ENCODE results near the gene SLC35D3.
"Not testable (repeated sequence)": the region's sequence is repeated elsewhere in the genome, so short reads cannot be mapped to it uniquely, and the experiment has no call there.

The SLC35D3 gene

DNA sequence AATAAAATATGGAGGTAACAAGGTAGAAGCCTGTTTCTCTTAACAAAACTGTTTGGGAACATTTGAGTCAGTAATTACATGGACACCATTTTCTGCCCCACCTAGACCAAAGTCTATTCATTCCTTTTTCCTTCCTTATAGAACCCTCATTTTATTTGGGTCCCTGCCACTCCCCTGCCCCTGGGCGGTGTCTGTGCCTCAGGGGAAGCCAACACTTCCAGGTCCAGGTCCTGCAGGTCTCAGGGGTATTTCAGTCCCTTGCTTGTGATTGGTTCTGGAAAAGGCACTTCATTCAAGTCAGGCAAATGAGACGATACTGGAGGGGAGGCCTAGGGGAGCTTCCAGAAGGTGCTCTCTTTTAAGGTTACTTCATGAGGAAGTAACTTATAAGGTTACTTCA is 42.3 kb downstream of the SLC35D3 start:
- DNase-seq (ENCODE audit: low read depth in 2 of 2): no peak

DNA sequence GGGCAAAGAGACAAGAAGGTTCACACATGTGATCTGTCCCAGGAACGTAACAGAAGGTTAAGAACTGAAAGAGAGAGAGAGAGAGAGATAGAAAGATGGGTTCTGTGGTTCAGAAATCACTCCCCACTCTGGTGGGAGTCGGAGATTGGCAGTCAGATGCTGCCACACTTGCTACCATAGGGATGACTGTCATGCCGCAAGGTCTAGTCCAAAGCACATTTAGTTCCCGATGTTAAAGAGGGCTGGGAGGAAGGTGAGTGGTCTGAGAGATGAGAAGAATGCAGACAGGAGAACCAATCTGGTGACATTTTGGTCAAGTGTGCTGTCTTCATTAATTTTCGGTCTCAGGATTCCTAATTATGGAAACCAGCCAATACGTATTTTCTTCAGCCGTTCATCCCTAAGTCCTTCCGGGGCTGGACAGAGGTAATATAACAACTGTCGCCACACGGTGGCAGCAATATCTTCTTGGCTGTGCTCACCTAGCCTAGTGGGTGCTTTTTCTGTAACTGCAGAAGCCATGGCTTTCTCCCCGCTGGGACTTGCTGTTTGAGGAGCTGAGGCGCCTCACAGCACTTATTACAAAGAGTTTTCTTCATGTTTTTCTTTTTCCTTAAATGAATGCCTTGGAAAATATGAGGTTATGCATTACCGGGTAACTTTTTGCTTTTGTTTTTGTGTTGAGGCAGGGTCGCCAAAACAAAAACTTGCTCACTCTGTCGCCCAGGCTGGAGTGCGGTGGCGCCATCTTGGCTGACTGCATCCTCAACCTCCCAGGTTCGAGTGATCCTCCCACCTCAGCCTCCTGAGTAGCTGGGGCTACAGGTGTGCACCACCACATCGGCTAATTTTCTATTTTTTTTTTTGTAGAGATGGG is 46.0 kb downstream of the SLC35D3 start:
- DNase-seq (ENCODE audit: low read depth in 2 of 2): peak; percentile 10 to 22

DNA sequence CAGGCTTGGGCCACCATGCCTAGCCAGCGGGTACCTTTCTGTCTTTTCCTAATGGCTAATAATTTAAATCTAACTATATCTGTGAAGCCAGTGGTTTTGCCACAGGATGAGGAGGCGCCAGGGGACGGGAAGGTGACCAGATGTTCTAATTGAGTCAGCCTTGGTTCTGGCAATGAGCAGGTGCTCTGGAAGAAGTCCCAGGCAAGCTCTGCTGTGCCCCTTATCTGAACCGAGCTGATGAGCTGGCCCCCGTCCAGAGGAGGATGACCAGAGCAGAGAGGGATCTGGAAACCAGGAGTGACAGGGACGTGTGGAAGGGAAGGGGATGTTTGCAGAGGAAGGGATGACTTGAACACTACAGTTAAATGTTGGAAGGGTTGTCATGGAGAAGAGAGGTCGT is 46.7 kb downstream of the SLC35D3 start:
- DNase-seq (ENCODE audit: low read depth in 2 of 2): no peak

DNA sequence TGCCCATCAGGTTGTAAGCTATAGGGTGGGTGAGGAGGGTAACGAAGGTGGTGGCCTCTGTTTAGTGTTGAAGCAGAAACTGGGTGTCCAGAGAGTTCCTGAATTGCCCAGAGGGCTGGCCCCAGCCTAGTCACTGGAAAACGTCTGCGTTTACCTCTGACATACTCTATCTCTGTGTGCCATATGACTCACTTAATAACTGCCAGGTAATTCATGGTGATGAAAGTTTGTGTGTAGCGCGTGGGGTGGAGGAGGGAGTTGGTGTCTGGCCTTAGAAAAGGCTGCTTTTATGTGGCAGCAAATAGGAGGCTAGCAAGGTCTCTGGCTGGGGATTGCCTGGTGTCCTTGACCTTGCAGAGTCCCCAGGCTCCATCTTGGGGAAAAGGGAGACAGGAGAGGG is 47.3 kb downstream of the SLC35D3 start:
- DNase-seq (ENCODE audit: low read depth in 2 of 2): no peak

DNA sequence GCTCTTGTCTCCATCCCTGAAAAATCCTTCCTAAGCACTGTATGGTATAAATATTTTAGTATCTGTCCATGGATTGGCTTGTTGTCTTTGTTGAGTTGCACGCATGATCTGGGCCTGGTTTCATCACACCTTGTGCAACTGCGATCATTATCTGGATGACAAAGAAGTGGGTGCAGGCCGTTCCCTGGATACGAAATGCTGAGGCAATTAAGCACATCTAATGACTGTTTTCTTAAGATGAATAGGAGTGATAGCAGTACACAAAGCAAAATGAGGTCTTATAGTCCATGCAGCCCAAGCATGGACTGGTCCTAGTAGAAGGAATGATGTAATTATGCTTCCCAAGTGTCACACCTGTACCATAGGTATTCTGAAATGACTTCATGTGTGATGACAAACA is 47.8 kb downstream of the SLC35D3 start:
- no peak for DNase-seq (ENCODE audit: low read depth in 2 of 2)

DNA sequence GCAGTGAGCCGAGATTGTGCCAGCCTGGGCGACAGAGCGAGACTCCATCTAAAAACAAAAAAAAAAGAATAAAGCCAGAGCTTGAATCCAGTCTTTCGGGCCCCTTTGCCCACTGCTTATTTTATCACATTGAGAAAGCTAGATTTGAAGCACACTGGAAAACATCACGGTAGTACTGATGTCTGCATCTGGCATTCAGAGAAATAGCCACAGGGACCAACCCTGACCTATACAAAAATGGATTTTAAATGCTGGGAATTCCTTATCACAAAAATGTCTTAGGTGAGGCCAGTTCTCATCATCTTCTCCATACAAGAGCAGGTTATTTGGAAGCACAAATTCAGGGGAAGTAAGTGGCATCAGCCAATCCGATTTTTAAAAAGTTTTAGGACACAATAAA is 49.5 kb downstream of the SLC35D3 start:
- DNase-seq (ENCODE audit: low read depth in 2 of 2): no peak

DNA sequence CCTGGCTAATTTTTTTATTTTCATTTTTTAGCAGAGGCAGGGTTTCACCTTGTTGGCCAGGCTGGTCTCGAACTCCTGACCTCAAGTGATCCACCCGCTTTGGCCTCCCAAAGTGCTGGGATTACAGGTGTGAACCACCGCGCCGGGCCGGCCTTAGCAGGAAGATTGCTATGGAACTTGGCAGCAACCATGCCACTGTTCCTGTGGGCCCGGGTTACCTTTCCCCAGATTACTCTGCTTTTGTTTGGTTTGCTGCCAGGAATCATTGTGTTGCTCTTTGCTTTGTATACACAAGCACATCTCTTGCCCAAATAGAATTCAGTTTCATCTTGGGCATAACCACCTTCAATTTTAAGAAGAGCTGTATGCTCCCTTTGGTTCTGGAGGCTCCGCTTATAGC is 51.7 kb downstream of the SLC35D3 start:
- not testable (repeated sequence) for DNase-seq (ENCODE audit: low read depth in 2 of 2)
